IMR-90 (cell line): ENCODE data around the gene CDC26. TPM values are rescaled to one million over a fixed set of nuclear protein-coding genes. Genes with fewer than 3 reads are reported as not detected.

Experiments
- ATAC-seq: fragments of 200-7000 bp; cut with Tn5 transposase; 2 replicates; pipeline ENCODE4 v1.9.1; 2020; ENCODE audit warnings: low read depth, mild to moderate bottlenecking, moderate library complexity
- BruUV-seq: library from RNA; stranded (reverse); fragments of 400-500 nt; replicated peaks from 2 replicates; lab custom pipeline; 2021; lab: Mats Ljungman, UMichigan
- CTCF ChIA-PET: fragments of 300-600 bp; formaldehyde crosslinking; extraction: SDS; loops from one replicate; lab custom pipeline; 2021; ENCODE audit warnings: antibody characterized with exemption; lab: Yijun Ruan, JAX
- POLR2A ChIA-PET: fragments of 300-600 bp; sonication (Branson Sonifier 250); formaldehyde crosslinking; loops from one replicate; lab custom pipeline; 2022; ENCODE audit warnings: antibody characterized with exemption; ENCODE audit not compliant: unreplicated experiment; lab: Charles Lee
- DNase-seq: peaks from one replicate; pipeline ENCODE4 v3.0.0; 2013
- H2AFZ ChIP-seq: replicated peaks from 2 replicates; pipeline ENCODE3; 2013; ENCODE audit warnings: low read length, mild to moderate bottlenecking; ENCODE audit not compliant: poor library complexity
- H2AK5ac ChIP-seq: 2 replicates; pipeline ENCODE4 v1.6.1; 2013; ENCODE audit warnings: low read depth, low read length, inconsistent platforms
- H2AK9ac ChIP-seq: replicated peaks from 2 replicates; pipeline ENCODE3; 2013; ENCODE audit warnings: mild to moderate bottlenecking, low read depth, low read length, moderate library complexity; ENCODE audit not compliant: poor library complexity
- H2BK120ac ChIP-seq: 2 replicates; pipeline ENCODE4 v1.6.1; 2013; ENCODE audit warnings: low read depth, low read length, inconsistent platforms
- H2BK15ac ChIP-seq: 3 replicates; pipeline ENCODE4 v1.6.1; 2013; ENCODE audit warnings: low read depth, low read length, inconsistent platforms
- H2BK20ac ChIP-seq: 2 replicates; pipeline ENCODE4 v1.6.1; 2013; ENCODE audit warnings: low read depth, mild to moderate bottlenecking, inconsistent platforms, low read length, moderate library complexity
- H2BK5ac ChIP-seq: 2 replicates; pipeline ENCODE4 v1.6.1; 2013; ENCODE audit warnings: mild to moderate bottlenecking, low read depth, low read length, inconsistent platforms; ENCODE audit not compliant: poor library complexity, severe bottlenecking
- H3K14ac ChIP-seq: replicated peaks from 2 replicates; pipeline ENCODE4 v1.6.1; 2013; ENCODE audit warnings: low read depth, low read length, inconsistent platforms
- H3K18ac ChIP-seq: 2 replicates; pipeline ENCODE4 v1.6.1; 2013; ENCODE audit warnings: low read depth, low read length, control low read depth
- H3K23ac ChIP-seq: 2 replicates; pipeline ENCODE4 v1.6.1; 2013; ENCODE audit warnings: low read depth, low read length, inconsistent platforms
- H3K27ac ChIP-seq: 2 replicates; pipeline ENCODE4 v1.5.1; 2013; ENCODE audit warnings: mild to moderate bottlenecking, control low read depth, low read length; ENCODE audit not compliant: insufficient read depth
- H3K27me3 ChIP-seq: 2 replicates; pipeline ENCODE4 v1.6.1; 2013; ENCODE audit warnings: low read length; ENCODE audit not compliant: control insufficient read depth, insufficient read depth
- H3K36me3 ChIP-seq: 2 replicates; pipeline ENCODE4 v1.6.1; 2013; ENCODE audit warnings: low read length, mixed read lengths; ENCODE audit not compliant: control insufficient read depth, insufficient read depth
- H3K4ac ChIP-seq: 2 replicates; pipeline ENCODE4 v1.6.1; 2013; ENCODE audit warnings: low read depth, low read length, inconsistent platforms
- H3K4me1 ChIP-seq: 2 replicates; pipeline ENCODE4 v1.6.1; 2013; ENCODE audit warnings: low read length, mixed read lengths; ENCODE audit not compliant: control insufficient read depth, insufficient read depth
- H3K4me2 ChIP-seq: 2 replicates; pipeline ENCODE4 v1.6.1; 2013; ENCODE audit warnings: low read depth, mild to moderate bottlenecking, control low read depth, low read length, moderate library complexity
- H3K4me3 ChIP-seq: 2 replicates; pipeline ENCODE4 v1.5.1; 2013; ENCODE audit warnings: low read depth, mild to moderate bottlenecking, control low read depth, low read length, moderate library complexity; ENCODE audit not compliant: insufficient read depth
- H3K56ac ChIP-seq: 2 replicates; pipeline ENCODE4 v1.6.1; 2013; ENCODE audit warnings: low read length, inconsistent platforms; ENCODE audit not compliant: insufficient read depth; ENCODE audit errors: extremely low read depth
- H3K79me1 ChIP-seq, 2 experiments: 2 replicates each; pipeline ENCODE4 v1.6.1; 2013; ENCODE audit warnings: low read length in 2 of 2, inconsistent platforms in 1 of 2, low read depth in 1 of 2
- H3K9ac ChIP-seq: 2 replicates; pipeline ENCODE4 v1.6.1; 2013; ENCODE audit warnings: low read depth, low read length, control low read depth
- H3K9me1 ChIP-seq: 2 replicates; pipeline ENCODE4 v1.6.1; 2013; ENCODE audit warnings: low read length, inconsistent platforms; ENCODE audit not compliant: insufficient read depth
- H3K9me3 ChIP-seq: 2 replicates; pipeline ENCODE4 v1.6.1; 2013; ENCODE audit warnings: low read length; ENCODE audit not compliant: control insufficient read depth, insufficient read depth
- H4K20me1 ChIP-seq: 2 replicates; pipeline ENCODE4 v1.6.1; 2013; ENCODE audit warnings: low read length, inconsistent platforms; ENCODE audit not compliant: insufficient read depth
- H4K5ac ChIP-seq: 2 replicates; pipeline ENCODE4 v1.6.1; 2013; ENCODE audit warnings: mild to moderate bottlenecking, low read depth, low read length, control low read depth
- H4K8ac ChIP-seq, 2 experiments: 2 replicates each; pipeline ENCODE4 v1.6.1; 2013; ENCODE audit warnings: low read depth in 2 of 2, low read length in 2 of 2, control low read depth in 1 of 2, inconsistent platforms in 1 of 2
- H4K91ac ChIP-seq: 2 replicates; pipeline ENCODE4 v1.6.1; 2013; ENCODE audit warnings: low read depth, low read length, inconsistent platforms; ENCODE audit not compliant: insufficient read depth
- BHLHE40 ChIP-seq: fragments of 150-350 bp; IDR thresholded peaks from 2 replicates; pipeline ENCODE4 v1.6.1; 2016; ENCODE audit warnings: mild to moderate bottlenecking, low read depth, low read length
- CEBPB ChIP-seq: IDR thresholded peaks from 2 replicates; pipeline ENCODE4 v1.6.1; 2012; ENCODE audit warnings: low read depth, low read length, improper control_type of control experiment
- FOS ChIP-seq: fragments of 150-350 bp; IDR thresholded peaks from 2 replicates; pipeline ENCODE4 v1.6.1; 2016; ENCODE audit warnings: low read depth, low read length
- MAFK ChIP-seq: IDR thresholded peaks from 2 replicates; pipeline ENCODE4 v1.6.1; 2012; ENCODE audit warnings: low read depth, low read length, improper control_type of control experiment
- MAZ ChIP-seq: IDR thresholded peaks from 2 replicates; pipeline ENCODE4 v1.6.1; 2012; ENCODE audit warnings: low read depth, mild to moderate bottlenecking, low read length, improper control_type of control experiment, moderate library complexity, borderline replicate concordance
- MXI1 ChIP-seq: IDR thresholded peaks from 2 replicates; pipeline ENCODE4 v1.6.1; 2012; ENCODE audit warnings: low read depth, mild to moderate bottlenecking, low read length, moderate library complexity, borderline replicate concordance
- RCOR1 ChIP-seq: IDR thresholded peaks from 2 replicates; pipeline ENCODE4 v1.6.1; 2012; ENCODE audit warnings: mild to moderate bottlenecking, low read length, improper control_type of control experiment; ENCODE audit not compliant: insufficient replicate concordance
- USF2 ChIP-seq: fragments of 150-350 bp; IDR thresholded peaks from 2 replicates; pipeline ENCODE4 v1.6.1; 2017; ENCODE audit warnings: mild to moderate bottlenecking, antibody characterized with exemption, low read length, low read depth
- WGBS, 2 experiments: methylation state at CpG; one replicate each; pipeline versions ENCODE4 v1.1.5 to v1.1.7; 2013; ENCODE audit warnings: missing lambda C conversion rate in 2 of 2; ENCODE audit not compliant: insufficient read length in 1 of 2; ENCODE audit errors: extremely low coverage in 2 of 2; 5-methylcytosine and 5-hydroxymethylcytosine counted together
- dilution Hi-C: fragments of 300-500 bp; cut with HindIII; formaldehyde crosslinking; loops from one replicate; pipeline ENCODE4 v1.14.3; 2018; ENCODE audit warnings: low sequenced_read_pairs; ENCODE audit not compliant: unreplicated experiment
- in situ Hi-C: fragments of 300-500 bp; cut with MboI; formaldehyde crosslinking; loops from 3 replicates; pipeline ENCODE4 v1.14.3; 2019; ENCODE audit warnings: low sequenced_read_pairs, inconsistent platforms, mixed read lengths
- intact Hi-C: fragments of 100-400 bp; cut with micrococcal nuclease; formaldehyde crosslinking; loops from 2 replicates; pipeline ENCODE4 v1.10.0; 2022
- polyA plus RNA-seq, 3 experiments: library from polyadenylated mRNA; depleted of rRNA; stranded (reverse); fragments of >200 nt; gene quantifications; 2 replicates each; pipeline ENCODE4 v1.2.3, GENCODE V29; 2012; ENCODE audit warnings: low replicate concordance in 1 of 3
- total RNA-seq: library from RNA; depleted of rRNA; stranded (reverse); fragments of >200 nt; gene quantifications from 2 replicates; pipeline ENCODE4 v1.2.3, GENCODE V29; 2012

CDC26 gene
- total and polyA plus RNA-seq, 2 of the 4 experiments (the other 2 are of a cell fraction): 16.5 to 32.7 TPM

GRCh38 chr9:113223963-113224362, 51.4 kb downstream of the CDC26 start:
- no peak overlapping the region for H2AFZ ChIP-seq
- in situ Hi-C loops: no loop called here
- CTCF ChIA-PET: interaction anchor here (0.5 to 0.6 kb wide), 2 partner anchors 15 to 36 kb away, joined by 3 to 7 read pairs; no protein-coding TSS in a partner anchor
- no peak overlapping the region for H2BK120ac ChIP-seq
- intact Hi-C loops: no loop called here
- no peak overlapping the region for H3K4ac ChIP-seq
- no peak overlapping the region for H3K27ac ChIP-seq
- H4K91ac ChIP-seq: no peak overlapping the region
- H4K20me1 ChIP-seq: peaks cover 4% of the 10 kb centered on the region; the same call in 1 of the 2 replicates
- DNase-seq: peak; percentile 96
- 0 out of 4 replicates have a peak overlapping the region, but pooled peaks of 1 of the 2 experiments have one; percentile 33 for H4K8ac ChIP-seq
- peak overlapping the region; percentile 80 for H2BK5ac ChIP-seq
- no peak overlapping the region for H4K5ac ChIP-seq
- H3K4me3 ChIP-seq: no peak overlapping the region
- ATAC-seq: peak; percentile 12
- H3K36me3 ChIP-seq: peaks cover 2% of the 10 kb centered on the region
- no peak overlapping the region for H3K14ac ChIP-seq
- H3K9ac ChIP-seq: no peak overlapping the region
- no peaks in the 10 kb centered on the region for H3K9me3 ChIP-seq
- no CpG with 5 or more reads among the region's 2 CpGs for WGBS, 2 experiments
- peaks cover 10% of the 10 kb centered on the region for H3K4me1 ChIP-seq
- peaks cover 41 to 80% of the 10 kb centered on the region in 2 experiments for H3K79me1 ChIP-seq
- no peak overlapping the region for H2BK20ac ChIP-seq
- H2AK9ac ChIP-seq: no peak overlapping the region
- peak overlapping the region; percentile 44; the same call in 1 of the 2 replicates for H3K18ac ChIP-seq
- TF ChIP-seq MXI1: peak; percentile 59; the same call in 1 of the 2 replicates
- peak; percentile 98 for TF ChIP-seq CEBPB
- no peak for TF ChIP-seq MAFK
- TF ChIP-seq MAZ: no peak; the same call in 1 of the 2 replicates
- TF ChIP-seq FOS: peak; percentile 69
- peak; percentile 34; the same call in 1 of the 2 replicates for TF ChIP-seq USF2
- no peak for TF ChIP-seq BHLHE40
- TF ChIP-seq RCOR1: peak; percentile 64
- H3K9me1 ChIP-seq: peaks cover 3% of the 10 kb centered on the region; the same call in 1 of the 2 replicates
- no peak overlapping the region for H3K23ac ChIP-seq
- dilution Hi-C loops: no loop called here
- H3K27me3 ChIP-seq: no peaks in the 10 kb centered on the region
- no peak overlapping the region for H2BK15ac ChIP-seq
- H3K4me2 ChIP-seq: peak overlapping the region; percentile 37; the same call in 1 of the 2 replicates
- no peak overlapping the region for H2AK5ac ChIP-seq
- no peak overlapping the region for H3K56ac ChIP-seq
- BruUV-seq: no TSS peak
- POLR2A ChIA-PET: no interaction called here
